Measurements from ENCODE around the gene DLK1.

Gene DLK1

GRCh38 chr14:100779691-100780080 lies 53.0 kb downstream of the DLK1 start:
- CTCF ChIA-PET = interaction anchor here (2.2 kb wide), 1 partner anchor 10 kb away, joined by 5 read pairs; no protein-coding TSS in a partner anchor
- H3K27me3 ChIP-seq (replicated peaks in 2 of 5; ENCODE audit: control insufficient read depth in 4 of 5, insufficient read depth in 5 of 5, low read length in 4 of 5) = no peaks in the 10 kb centered on the region
- 99% methylated on average over 13 of the region's 13 CpGs for WGBS (ENCODE audit: insufficient coverage)

GRCh38 chr14:100780246-100780645 lies 53.6 kb downstream of the DLK1 start:
- H3K27ac ChIP-seq (ENCODE audit: insufficient read depth in 1 of 2, low read depth in 1 of 2, low read length in 2 of 2, poor library complexity in 1 of 2, severe bottlenecking in 2 of 2) = no peak overlapping the region
- WGBS (ENCODE audit: insufficient coverage) = 96% methylated on average over 12 of the region's 12 CpGs
- no peaks in the 10 kb centered on the region for H3K27me3 ChIP-seq (replicated peaks in 2 of 5; ENCODE audit: control insufficient read depth in 4 of 5, insufficient read depth in 5 of 5, low read length in 4 of 5)
- DNase-seq = no peak
- no peak overlapping the region for H3K4me3 ChIP-seq (ENCODE audit: control insufficient read depth in 1 of 7, extremely low read depth in 1 of 7, insufficient read depth in 4 of 7, low read depth in 2 of 7, low read length in 6 of 7)
- ChIA-PET CTCF (interaction anchor here (2.2 kb wide), 1 partner anchor 10 kb away, joined by 5 read pairs; no protein-coding TSS in a partner anchor), POLR2A (interaction anchor here (0.5 kb wide), 1 partner anchor 117 kb away, joined by 3 read pairs; no protein-coding TSS in a partner anchor)
- no peaks in the 10 kb centered on the region for H3K9me3 ChIP-seq (ENCODE audit: control extremely low read depth in 1 of 5, control insufficient read depth in 4 of 5, insufficient read depth in 2 of 5, low read depth in 1 of 5, low read length in 4 of 5)
- H3K4me1 ChIP-seq (ENCODE audit: control extremely low read depth in 1 of 4, control insufficient read depth in 4 of 4, insufficient read depth in 4 of 4, low read length in 3 of 4) = peaks cover 0 to 5% (median 3%) of the 10 kb centered on the region in 4 experiments
- H3K36me3 ChIP-seq (ENCODE audit: control insufficient read depth in 4 of 4, insufficient read depth in 4 of 4, low read length in 3 of 4) = no peaks in the 10 kb centered on the region

More at GRCh38 chr14:100779691-100780080, 53.0 kb downstream of the DLK1 start:
- no peaks in the 10 kb centered on the region for H3K9me3 ChIP-seq (ENCODE audit: control extremely low read depth in 1 of 5, control insufficient read depth in 4 of 5, insufficient read depth in 2 of 5, low read depth in 1 of 5, low read length in 4 of 5)
- DNase-seq = no peak
- no peaks in the 10 kb centered on the region for H3K36me3 ChIP-seq (ENCODE audit: control insufficient read depth in 4 of 4, insufficient read depth in 4 of 4, low read length in 3 of 4)
- no peak overlapping the region for H3K27ac ChIP-seq (ENCODE audit: insufficient read depth in 1 of 2, low read depth in 1 of 2, low read length in 2 of 2, poor library complexity in 1 of 2, severe bottlenecking in 2 of 2)
- H3K4me3 ChIP-seq (ENCODE audit: control insufficient read depth in 1 of 7, extremely low read depth in 1 of 7, insufficient read depth in 4 of 7, low read depth in 2 of 7, low read length in 6 of 7) = no peak overlapping the region
- POLR2A ChIA-PET = no interaction called here
- H3K4me1 ChIP-seq (ENCODE audit: control extremely low read depth in 1 of 4, control insufficient read depth in 4 of 4, insufficient read depth in 4 of 4, low read length in 3 of 4) = peaks cover 0 to 5% (median 3%) of the 10 kb centered on the region in 4 experiments

GRCh38 chr14:100780646-100781355 lies 54.1 kb downstream of the DLK1 start:
- 90% methylated on average over 7 of the region's 12 CpGs for WGBS (ENCODE audit: insufficient coverage)
- Histone ChIP-seq H3K27me3 (replicated peaks in 2 of 5; ENCODE audit: control insufficient read depth in 4 of 5, insufficient read depth in 5 of 5, low read length in 4 of 5) (no peaks in the 10 kb centered on the region), H3K36me3 (ENCODE audit: control insufficient read depth in 4 of 4, insufficient read depth in 4 of 4, low read length in 3 of 4) (no peaks in the 10 kb centered on the region), H3K4me1 (ENCODE audit: control extremely low read depth in 1 of 4, control insufficient read depth in 4 of 4, insufficient read depth in 4 of 4, low read length in 3 of 4) (peaks cover 0 to 5% (median 3%) of the 10 kb centered on the region in 4 experiments), H3K9me3 (ENCODE audit: control extremely low read depth in 1 of 5, control insufficient read depth in 4 of 5, insufficient read depth in 2 of 5, low read depth in 1 of 5, low read length in 4 of 5) (no peaks in the 10 kb centered on the region), H3K27ac (ENCODE audit: insufficient read depth in 1 of 2, low read depth in 1 of 2, low read length in 2 of 2, poor library complexity in 1 of 2, severe bottlenecking in 2 of 2) (no peak overlapping the region), H3K4me3 (ENCODE audit: control insufficient read depth in 1 of 7, extremely low read depth in 1 of 7, insufficient read depth in 4 of 7, low read depth in 2 of 7, low read length in 6 of 7) (no peak overlapping the region)
- POLR2A ChIA-PET = interaction anchor here (0.5 kb wide), 1 partner anchor 118 kb away, joined by 3 read pairs; no protein-coding TSS in a partner anchor
- DNase-seq = no peak
- CTCF ChIA-PET = interaction anchor here (2.2 kb wide), 1 partner anchor 9 kb away, joined by 5 read pairs; no protein-coding TSS in a partner anchor

- ChIA-PET POLR2A (no interaction called here), CTCF (no interaction called here)
- 97% methylated on average over 6 of the region's 8 CpGs for WGBS (ENCODE audit: insufficient coverage)
- Histone ChIP-seq H3K9me3 (ENCODE audit: control extremely low read depth in 1 of 5, control insufficient read depth in 4 of 5, insufficient read depth in 2 of 5, low read depth in 1 of 5, low read length in 4 of 5) (no peaks in the 10 kb centered on the region), H3K36me3 (ENCODE audit: control insufficient read depth in 4 of 4, insufficient read depth in 4 of 4, low read length in 3 of 4) (no peaks in the 10 kb centered on the region), H3K27me3 (replicated peaks in 2 of 5; ENCODE audit: control insufficient read depth in 4 of 5, insufficient read depth in 5 of 5, low read length in 4 of 5) (no peaks in the 10 kb centered on the region), H3K4me3 (ENCODE audit: control insufficient read depth in 1 of 7, extremely low read depth in 1 of 7, insufficient read depth in 4 of 7, low read depth in 2 of 7, low read length in 6 of 7) (no peak overlapping the region), H3K27ac (ENCODE audit: insufficient read depth in 1 of 2, low read depth in 1 of 2, low read length in 2 of 2, poor library complexity in 1 of 2, severe bottlenecking in 2 of 2) (no peak overlapping the region), H3K4me1 (ENCODE audit: control extremely low read depth in 1 of 4, control insufficient read depth in 4 of 4, insufficient read depth in 4 of 4, low read length in 3 of 4) (peaks cover 0 to 5% (median 3%) of the 10 kb centered on the region in 4 experiments)
- no peak for DNase-seq
Observed at GRCh38 chr14:100781952-100782351, 55.3 kb downstream of the DLK1 start.

GRCh38 chr14:100782516-100783320 lies 56.0 kb downstream of the DLK1 start:
- 80% methylated on average over 12 of the region's 13 CpGs for WGBS (ENCODE audit: insufficient coverage)
- no peak for DNase-seq
- ChIA-PET CTCF (no interaction called here), POLR2A (no interaction called here)
- Histone ChIP-seq H3K4me1 (ENCODE audit: control extremely low read depth in 1 of 4, control insufficient read depth in 4 of 4, insufficient read depth in 4 of 4, low read length in 3 of 4) (peaks cover 0 to 5% (median 4%) of the 10 kb centered on the region in 4 experiments), H3K4me3 (ENCODE audit: control insufficient read depth in 1 of 7, extremely low read depth in 1 of 7, insufficient read depth in 4 of 7, low read depth in 2 of 7, low read length in 6 of 7) (no peak overlapping the region), H3K9me3 (ENCODE audit: control extremely low read depth in 1 of 5, control insufficient read depth in 4 of 5, insufficient read depth in 2 of 5, low read depth in 1 of 5, low read length in 4 of 5) (no peaks in the 10 kb centered on the region), H3K27me3 (replicated peaks in 2 of 5; ENCODE audit: control insufficient read depth in 4 of 5, insufficient read depth in 5 of 5, low read length in 4 of 5) (no peaks in the 10 kb centered on the region), H3K27ac (ENCODE audit: insufficient read depth in 1 of 2, low read depth in 1 of 2, low read length in 2 of 2, poor library complexity in 1 of 2, severe bottlenecking in 2 of 2) (no peak overlapping the region), H3K36me3 (ENCODE audit: control insufficient read depth in 4 of 4, insufficient read depth in 4 of 4, low read length in 3 of 4) (no peaks in the 10 kb centered on the region)

- Histone ChIP-seq H3K4me3 (ENCODE audit: control insufficient read depth in 1 of 7, extremely low read depth in 1 of 7, insufficient read depth in 4 of 7, low read depth in 2 of 7, low read length in 6 of 7) (no peak overlapping the region), H3K9me3 (ENCODE audit: control extremely low read depth in 1 of 5, control insufficient read depth in 4 of 5, insufficient read depth in 2 of 5, low read depth in 1 of 5, low read length in 4 of 5) (no peaks in the 10 kb centered on the region), H3K4me1 (ENCODE audit: control extremely low read depth in 1 of 4, control insufficient read depth in 4 of 4, insufficient read depth in 4 of 4, low read length in 3 of 4) (peaks cover 0 to 14% (median 8%) of the 10 kb centered on the region in 4 experiments), H3K27ac (ENCODE audit: insufficient read depth in 1 of 2, low read depth in 1 of 2, low read length in 2 of 2, poor library complexity in 1 of 2, severe bottlenecking in 2 of 2) (no peak overlapping the region), H3K36me3 (ENCODE audit: control insufficient read depth in 4 of 4, insufficient read depth in 4 of 4, low read length in 3 of 4) (no peaks in the 10 kb centered on the region), H3K27me3 (replicated peaks in 2 of 5; ENCODE audit: control insufficient read depth in 4 of 5, insufficient read depth in 5 of 5, low read length in 4 of 5) (no peaks in the 10 kb centered on the region)
- ChIA-PET CTCF (no interaction called here), POLR2A (no interaction called here)
- DNase-seq = no peak
- WGBS (ENCODE audit: insufficient coverage) = 92% methylated on average over 27 of the region's 27 CpGs
Observed at GRCh38 chr14:100783630-100784370, 57.1 kb downstream of the DLK1 start.
